Measurements from ENCODE around the gene B4GALNT4. TPM values are rescaled to one million over a fixed set of nuclear protein-coding genes. Genes with fewer than 3 reads are reported as not detected.

Gene B4GALNT4
- total RNA-seq, 1 donor from 2014 or later, result 64.6 TPM

- peak overlapping the region; percentile 58 for H3K4me3 Mint-ChIP-seq (ENCODE audit: unreplicated experiment)
- FAIRE-seq, result no peak
- H3K4me1 ChIP-seq (ENCODE audit: insufficient read depth, low read length), result peaks cover 10% of the 10 kb centered on the region
- peaks cover 7% of the 10 kb centered on the region for H3K4me1 Mint-ChIP-seq (ENCODE audit: low read depth, unreplicated experiment)
- H3K27ac ChIP-seq (ENCODE audit: low read depth, low read length), result no peak overlapping the region
- H3K36me3 Mint-ChIP-seq (ENCODE audit: low read depth, unreplicated experiment), result no peaks in the 10 kb centered on the region
- no peaks in the 10 kb centered on the region for H3K27me3 ChIP-seq (ENCODE audit: insufficient read depth, low read length)
- H3K27me3 Mint-ChIP-seq (ENCODE audit: low read depth, unreplicated experiment), result peaks cover 7% of the 10 kb centered on the region
- H4K20me1 ChIP-seq (ENCODE audit: insufficient read depth, low read length), result no peaks in the 10 kb centered on the region
- peak; percentile 58 for DNase-seq (ENCODE audit: low read depth)
- no peaks in the 10 kb centered on the region for H3K79me2 ChIP-seq (ENCODE audit: insufficient read depth, low read length)
- H3K9me3 Mint-ChIP-seq (ENCODE audit: unreplicated experiment), result no peaks in the 10 kb centered on the region
- peak overlapping the region; percentile 38 for H2AFZ ChIP-seq (ENCODE audit: low read depth, low read length)
- TF ChIP-seq CTCF (IDR thresholded peaks at IDR 0.05; ENCODE audit: insufficient read depth, low read depth, low read length), result no peak
- no peak for TF ChIP-seq EZH2 (IDR thresholded peaks at IDR 0.05; ENCODE audit: insufficient read depth, low read length)
- H3K4me3 ChIP-seq (ENCODE audit: insufficient read depth, low read depth, low read length), result no peak overlapping the region
- no peaks in the 10 kb centered on the region for H3K36me3 ChIP-seq (ENCODE audit: insufficient read depth, low read length)
- no peak overlapping the region for H3K4me2 ChIP-seq (ENCODE audit: low read length)
- H3K27ac Mint-ChIP-seq (ENCODE audit: unreplicated experiment), result no peak overlapping the region
- H3K9me3 ChIP-seq (ENCODE audit: insufficient read depth, low read depth, low read length), result peaks cover 2% of the 10 kb centered on the region
- peak overlapping the region; percentile 18 for H3K9ac ChIP-seq (ENCODE audit: low read length)
Observed at GRCh38 chr11:353179-353873, 16.0 kb upstream of the B4GALNT4 start.

- Mint-ChIP-seq H3K27me3 (ENCODE audit: low read depth, unreplicated experiment) (peaks cover 8% of the 10 kb centered on the region), H3K4me3 (ENCODE audit: unreplicated experiment) (peak overlapping the region; percentile 58), H3K27ac (ENCODE audit: unreplicated experiment) (peak overlapping the region; percentile 88), H3K36me3 (ENCODE audit: low read depth, unreplicated experiment) (peaks cover 2% of the 10 kb centered on the region), H3K9me3 (ENCODE audit: unreplicated experiment) (no peaks in the 10 kb centered on the region), H3K4me1 (ENCODE audit: low read depth, unreplicated experiment) (peaks cover 7% of the 10 kb centered on the region)
- TF ChIP-seq EZH2 (IDR thresholded peaks at IDR 0.05; ENCODE audit: insufficient read depth, low read length) (no peak), CTCF (IDR thresholded peaks at IDR 0.05; ENCODE audit: insufficient read depth, low read depth, low read length) (no peak)
- Histone ChIP-seq H3K36me3 (ENCODE audit: insufficient read depth, low read length) (no peaks in the 10 kb centered on the region), H3K27ac (ENCODE audit: low read depth, low read length) (peak overlapping the region; percentile 91), H3K79me2 (ENCODE audit: insufficient read depth, low read length) (no peaks in the 10 kb centered on the region), H3K9ac (ENCODE audit: low read length) (peak overlapping the region; percentile 88), H3K9me3 (ENCODE audit: insufficient read depth, low read depth, low read length) (peaks cover 3% of the 10 kb centered on the region), H3K27me3 (ENCODE audit: insufficient read depth, low read length) (no peaks in the 10 kb centered on the region), H3K4me1 (ENCODE audit: insufficient read depth, low read length) (peaks cover 10% of the 10 kb centered on the region), H4K20me1 (ENCODE audit: insufficient read depth, low read length) (no peaks in the 10 kb centered on the region), H3K4me2 (ENCODE audit: low read length) (peak overlapping the region; percentile 79), H3K4me3 (ENCODE audit: insufficient read depth, low read depth, low read length) (no peak overlapping the region), H2AFZ (ENCODE audit: low read depth, low read length) (peak overlapping the region; percentile 70)
- DNase-seq (ENCODE audit: low read depth) (peak; percentile 87), FAIRE-seq (no peak)
Observed at GRCh38 chr11:355581-356458, 13.5 kb upstream of the B4GALNT4 start.
